Uterus (tissue), 4 donors: ENCODE results near the gene CABCOCO1. TPM values are rescaled to one million over a fixed set of nuclear protein-coding genes. Genes with fewer than 3 reads are reported as not detected.

Experiments
- DNase-seq, 2 donors: peaks; one replicate each; pipeline ENCODE4 v3.0.0-alpha.2; 2019 to 2020
- H3K27ac ChIP-seq, 2 donors: fragments of 200-600 bp; sonication (generic); 1 replicate in 1 of 2; 2 replicates in 1 of 2; pipeline ENCODE4 v1.5.1; 2016 to 2018
- H3K27me3 ChIP-seq, 2 donors: fragments of 200-600 bp; sonication (generic); one replicate each; pipeline ENCODE4 v1.5.1; 2018 to 2019; ENCODE audit warnings: control low read depth in 1 of 2
- H3K36me3 ChIP-seq, 2 donors: fragments of 200-600 bp; sonication (generic); one replicate each; pipeline ENCODE4 v1.5.1; 2019; ENCODE audit warnings: control low read depth in 1 of 2
- H3K4me1 ChIP-seq, 2 donors: fragments of 200-600 bp; sonication (generic); one replicate each; pipeline ENCODE4 v1.5.1; 2018 to 2019; ENCODE audit warnings: control low read depth in 1 of 2
- H3K4me3 ChIP-seq, 2 donors: fragments of 200-600 bp; sonication (generic); 1 replicate in 1 of 2; 2 replicates in 1 of 2; pipeline ENCODE4 v1.5.1; 2018 to 2019; ENCODE audit warnings: mild to moderate bottlenecking in 1 of 2
- H3K9me3 ChIP-seq, 2 donors: fragments of 200-600 bp; sonication (generic); one replicate each; pipeline ENCODE4 v1.5.1; 2019; ENCODE audit warnings: control low read depth in 1 of 2
- CTCF ChIP-seq, 4 experiments: fragments of 200-600 bp in 2 of 4; fragments of 450-650 bp in 2 of 4; sonication (generic) in 2 of 4; IDR thresholded peaks; one replicate each; pipeline ENCODE4 v1.5.1; 2016 to 2019; ENCODE audit warnings: antibody characterized with exemption in 4 of 4, mild to moderate bottlenecking in 2 of 4, moderate library complexity in 1 of 4
- POLR2A ChIP-seq, 2 donors: fragments of 450-650 bp; IDR thresholded peaks; one replicate each; pipeline ENCODE4 v1.6.1; 2016; ENCODE audit warnings: antibody characterized with exemption in 2 of 2, mild to moderate bottlenecking in 1 of 2, moderate library complexity in 1 of 2
- intact Hi-C: fragments of 100-400 bp; cut with DNase I; formaldehyde crosslinking; loops from one replicate; pipeline ENCODE4 v1.15.1; 2023; ENCODE audit warnings: low total_unique reads
- total RNA-seq, 4 donors: library from RNA; depleted of rRNA in 3 of 4; stranded (reverse); fragments of >200 nt in 3 of 4; gene quantifications; one replicate each; pipeline versions ENCODE4 v1.1.0 to v1.2.4, GENCODE V29; 2014 to 2023
- donor health status: DM: yes; HTN: yes; CAD: no.

Gene CABCOCO1
- total RNA-seq, 4 donors from 2014 or later = 1.9 to 6.7 TPM; not detected in 2

- Histone ChIP-seq H3K36me3 (no peaks in the 10 kb centered on the region), H3K9me3 (no peaks in the 10 kb centered on the region), H3K27ac (no peak overlapping the region), H3K4me3 (no peak overlapping the region), H3K4me1 (no peaks in the 10 kb centered on the region), H3K27me3 (no peaks in the 10 kb centered on the region)
- no peak for DNase-seq
- intact Hi-C loops = no loop called here
- TF ChIP-seq CTCF (IDR thresholded peaks at IDR 0.05) (no peak), POLR2A (IDR thresholded peaks at IDR 0.05) (no peak)
Measured at GRCh38 chr10:61765176-61766087, 102.7 kb downstream of the CABCOCO1 start.

- intact Hi-C loops = no loop called here
- Histone ChIP-seq H3K27ac (no peak overlapping the region), H3K4me3 (no peak overlapping the region), H3K27me3 (no peaks in the 10 kb centered on the region), H3K9me3 (no peaks in the 10 kb centered on the region), H3K36me3 (no peaks in the 10 kb centered on the region), H3K4me1 (no peaks in the 10 kb centered on the region)
- no peak for DNase-seq
- TF ChIP-seq CTCF (IDR thresholded peaks at IDR 0.05) (no peak), POLR2A (IDR thresholded peaks at IDR 0.05) (no peak)
Measured at GRCh38 chr10:61766927-61767326, 104.2 kb downstream of the CABCOCO1 start.

GRCh38 chr10:61774031-61774430 is 111.3 kb downstream of the CABCOCO1 start:
- no peak for TF ChIP-seq CTCF (IDR thresholded peaks at IDR 0.05)
- no peak for TF ChIP-seq POLR2A (IDR thresholded peaks at IDR 0.05)
- intact Hi-C loops = no loop called here
- no peak overlapping the region for H3K4me3 ChIP-seq
- H3K27me3 ChIP-seq = no peaks in the 10 kb centered on the region
- H3K4me1 ChIP-seq = no peaks in the 10 kb centered on the region
- DNase-seq = no peak
- no peaks in the 10 kb centered on the region for H3K9me3 ChIP-seq
- no peak overlapping the region for H3K27ac ChIP-seq
- no peaks in the 10 kb centered on the region for H3K36me3 ChIP-seq

- no peaks in the 10 kb centered on the region for H3K36me3 ChIP-seq
- no peak overlapping the region for H3K27ac ChIP-seq
- intact Hi-C loops = no loop called here
- H3K27me3 ChIP-seq = no peaks in the 10 kb centered on the region
- no peak for DNase-seq
- no peak overlapping the region for H3K4me3 ChIP-seq
- TF ChIP-seq POLR2A (IDR thresholded peaks at IDR 0.05) (no peak), CTCF (IDR thresholded peaks at IDR 0.05) (no peak)
- no peaks in the 10 kb centered on the region for H3K9me3 ChIP-seq
- H3K4me1 ChIP-seq = no peaks in the 10 kb centered on the region
Measured at GRCh38 chr10:61775111-61775510, 112.4 kb downstream of the CABCOCO1 start.

GRCh38 chr10:61776615-61777266 is 114.0 kb downstream of the CABCOCO1 start:
- no peaks in the 10 kb centered on the region for H3K4me1 ChIP-seq
- H3K36me3 ChIP-seq = no peaks in the 10 kb centered on the region
- H3K27ac ChIP-seq = no peak overlapping the region
- H3K27me3 ChIP-seq = no peaks in the 10 kb centered on the region
- H3K9me3 ChIP-seq = no peaks in the 10 kb centered on the region
- intact Hi-C loops = no loop called here
- TF ChIP-seq CTCF (IDR thresholded peaks at IDR 0.05) (no peak), POLR2A (IDR thresholded peaks at IDR 0.05) (no peak)
- no peak for DNase-seq
- no peak overlapping the region for H3K4me3 ChIP-seq
